HEK293 (cell line): Measurements from ENCODE around the gene HEMGN.

Source experiments
- CTCF ChIP-seq: fragments of 450-650 bp; formaldehyde crosslinking; IDR thresholded peaks from 2 replicates; pipeline ENCODE4 v1.5.1; 2016; ENCODE audit warnings: missing biosample characterization, missing genetic modification characterization
- GLI2 ChIP-seq: fragments of 450-650 bp; formaldehyde crosslinking; IDR thresholded peaks from 2 replicates; pipeline ENCODE4; 2017; ENCODE audit warnings: missing biosample characterization, missing genetic modification characterization, low read depth, borderline replicate concordance
- GLIS1 ChIP-seq: fragments of 450-650 bp; formaldehyde crosslinking; IDR thresholded peaks from 2 replicates; pipeline ENCODE4 v1.5.1; 2016; ENCODE audit warnings: missing biosample characterization, missing genetic modification characterization
- MYNN ChIP-seq: fragments of 450-650 bp; formaldehyde crosslinking; IDR thresholded peaks from 2 replicates; pipeline ENCODE4 v1.5.1; 2016; ENCODE audit warnings: missing biosample characterization, missing genetic modification characterization, borderline replicate concordance
- PRDM4 ChIP-seq: fragments of 450-650 bp; formaldehyde crosslinking; IDR thresholded peaks from 2 replicates; pipeline ENCODE4 v1.5.1; 2017; ENCODE audit warnings: missing biosample characterization, missing genetic modification characterization
- ZBTB17 ChIP-seq: fragments of 450-650 bp; formaldehyde crosslinking; IDR thresholded peaks from 2 replicates; pipeline ENCODE4 v1.5.1; 2016; ENCODE audit warnings: missing biosample characterization, missing genetic modification characterization
- ZNF133 ChIP-seq: fragments of 450-650 bp; formaldehyde crosslinking; IDR thresholded peaks from 2 replicates; pipeline ENCODE4 v1.5.1; 2016; ENCODE audit warnings: missing biosample characterization, missing genetic modification characterization
- ZNF623 ChIP-seq: fragments of 450-650 bp; formaldehyde crosslinking; IDR thresholded peaks from 2 replicates; pipeline ENCODE4 v1.5.1; 2016; ENCODE audit warnings: missing biosample characterization, missing genetic modification characterization
- ZNF670 ChIP-seq: fragments of 450-650 bp; formaldehyde crosslinking; IDR thresholded peaks from 2 replicates; pipeline ENCODE4 v1.5.1; 2016; ENCODE audit warnings: missing biosample characterization, missing genetic modification characterization, low read depth
- ZNF747 ChIP-seq: fragments of 450-650 bp; formaldehyde crosslinking; IDR thresholded peaks from 2 replicates; pipeline ENCODE4 v1.5.1; 2016; ENCODE audit warnings: missing biosample characterization, missing genetic modification characterization
- ZSCAN18 ChIP-seq: fragments of 450-650 bp; formaldehyde crosslinking; IDR thresholded peaks from 2 replicates; pipeline ENCODE4 v1.5.1; 2016; ENCODE audit warnings: missing biosample characterization, missing genetic modification characterization

- TF ChIP-seq GLIS1 (tag by site-specific recombination): no peak
- no peak for TF ChIP-seq GLI2
- TF ChIP-seq CTCF (tag by site-specific recombination): no peak
- TF ChIP-seq PRDM4 (tag by site-specific recombination): no peak
- TF ChIP-seq MYNN (tag by site-specific recombination): no peak
- no peak for TF ChIP-seq ZNF133
- no peak for TF ChIP-seq ZSCAN18 (tag by site-specific recombination)
- TF ChIP-seq ZNF623 (tag by site-specific recombination): no peak
- TF ChIP-seq ZNF747 (tag by site-specific recombination): no peak
- no peak for TF ChIP-seq ZNF670
- TF ChIP-seq ZBTB17 (tag by site-specific recombination): no peak
Observed at GRCh38 chr9:97979788-97980478, 42.0 kb upstream of the HEMGN start.
